ENCODE results near the gene IDI1.
"Not testable (repeated sequence)": the region's sequence is repeated elsewhere in the genome, so short reads cannot be mapped to it uniquely, and the experiment has no call there.

Gene IDI1

DNA sequence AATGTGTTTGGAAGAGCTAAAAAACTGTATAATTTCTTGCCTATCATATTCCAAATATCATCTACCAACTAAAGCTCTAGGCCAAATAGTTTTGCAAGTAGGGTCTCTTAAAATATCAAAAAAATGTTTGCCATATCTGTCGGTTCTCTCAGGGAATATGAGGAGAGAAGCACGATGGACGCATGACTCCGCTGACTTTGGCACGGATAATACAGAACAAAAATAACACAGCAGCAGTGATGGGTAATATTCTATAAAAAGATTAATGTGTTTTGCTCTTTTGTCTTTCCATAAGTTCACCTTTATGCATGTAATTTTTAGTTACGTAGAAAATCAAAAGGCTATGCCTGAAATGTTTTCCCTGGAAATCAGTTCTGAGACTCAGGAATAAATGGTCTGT is 22.3 kb downstream of the IDI1 start:
- DNase-seq: no peak

- DNase-seq: no peak
These were observed 23.2 kb downstream of the IDI1 start, which contains the start of gene IDI2 for GRCh38 chr10:1025683-1026082. Gene IDI2, minus strand, starts transcription at chr10:1025859. Its CDS starts 1,136 bp downstream, at chr10:1024723.

DNA sequence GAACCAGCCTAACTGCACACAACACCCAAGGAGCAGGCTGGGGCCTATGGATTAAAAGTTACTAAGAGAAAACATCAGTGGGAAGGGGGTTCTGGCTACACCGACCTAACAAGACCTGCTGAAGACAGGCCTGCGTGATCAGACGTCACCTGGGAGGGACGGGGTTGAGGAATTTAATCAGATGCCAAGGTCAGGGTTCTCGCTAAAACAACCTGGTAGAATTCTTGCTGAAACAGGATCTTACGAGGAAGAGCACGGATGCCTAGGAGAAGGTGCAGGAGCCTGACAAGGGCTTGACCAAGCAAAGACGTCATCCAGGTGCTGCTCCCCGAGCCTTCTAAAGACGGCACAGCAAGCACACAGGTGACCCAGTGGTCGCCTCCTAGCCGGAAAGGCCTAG is 24.8 kb downstream of the IDI1 start:
- DNase-seq: no peak

DNA sequence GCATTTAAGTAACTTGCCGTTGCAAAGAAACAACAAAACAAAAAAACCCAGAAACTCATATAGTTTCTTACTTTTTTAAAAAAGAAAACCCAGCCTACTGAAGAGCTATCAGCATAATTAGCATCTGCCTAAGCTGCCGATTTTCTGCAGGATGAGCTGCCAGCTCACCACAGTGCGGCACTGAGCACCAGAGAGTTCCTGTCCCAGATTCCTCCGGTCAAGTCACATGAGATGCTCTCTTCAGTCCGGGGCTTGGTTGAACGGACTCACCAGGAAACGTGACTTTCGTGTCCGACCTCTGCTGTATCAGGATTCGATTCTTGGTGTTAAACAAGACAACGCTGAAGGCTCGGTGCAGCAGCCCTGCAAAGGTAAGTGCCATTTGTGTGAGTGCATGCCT is 26.5 kb downstream of the IDI1 start:
- DNase-seq: no peak

- DNase-seq: no peak
These were observed 28.0 kb downstream of the IDI1 start for GRCh38 chr10:1020958-1021357.

DNA sequence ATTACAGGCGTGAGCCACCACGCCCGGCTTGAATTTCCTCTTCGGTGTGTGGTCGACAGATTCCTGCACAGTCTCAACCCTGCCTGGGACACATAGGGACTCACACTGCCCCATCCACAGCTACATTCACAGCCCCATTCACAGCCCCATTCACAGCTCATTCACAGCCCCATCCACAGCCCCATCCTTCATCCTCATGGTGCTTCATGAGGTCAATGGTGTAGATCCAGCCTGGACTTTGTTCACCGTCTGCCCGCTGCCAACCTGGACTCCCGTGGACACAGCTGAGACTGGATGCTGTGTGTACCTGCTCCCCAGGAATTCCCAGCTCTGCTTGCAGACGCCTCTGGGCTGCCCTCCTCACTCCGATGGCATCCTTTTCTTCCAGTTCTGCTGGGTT is 28.5 kb downstream of the IDI1 start:
- DNase-seq: no peak

- no peak for DNase-seq
These were observed 29.6 kb downstream of the IDI1 start for GRCh38 chr10:1019362-1019761.

DNA sequence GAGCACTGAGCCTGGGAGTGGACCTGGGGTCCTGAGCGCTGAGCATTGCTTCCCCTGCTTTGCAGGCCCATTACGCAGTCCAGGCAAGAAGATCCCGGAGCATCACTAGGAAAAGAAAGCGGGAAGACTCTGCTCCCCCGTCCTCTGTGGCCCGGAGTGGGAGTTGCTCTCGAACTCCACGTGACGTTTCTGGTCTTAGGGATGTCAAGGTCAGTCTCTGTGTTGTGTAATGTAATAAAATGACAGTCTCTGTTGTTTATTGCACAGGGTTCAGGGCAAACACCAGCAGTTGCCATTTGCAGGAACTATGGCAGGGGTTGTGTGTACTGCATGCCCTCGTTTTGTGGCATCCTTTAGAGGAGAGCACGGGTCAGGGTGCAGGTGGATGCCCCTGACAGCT is 33.2 kb downstream of the IDI1 start:
- no peak for DNase-seq

- DNase-seq: no peak
These were observed 37.2 kb downstream of the IDI1 start for GRCh38 chr10:1011696-1012095.

DNA sequence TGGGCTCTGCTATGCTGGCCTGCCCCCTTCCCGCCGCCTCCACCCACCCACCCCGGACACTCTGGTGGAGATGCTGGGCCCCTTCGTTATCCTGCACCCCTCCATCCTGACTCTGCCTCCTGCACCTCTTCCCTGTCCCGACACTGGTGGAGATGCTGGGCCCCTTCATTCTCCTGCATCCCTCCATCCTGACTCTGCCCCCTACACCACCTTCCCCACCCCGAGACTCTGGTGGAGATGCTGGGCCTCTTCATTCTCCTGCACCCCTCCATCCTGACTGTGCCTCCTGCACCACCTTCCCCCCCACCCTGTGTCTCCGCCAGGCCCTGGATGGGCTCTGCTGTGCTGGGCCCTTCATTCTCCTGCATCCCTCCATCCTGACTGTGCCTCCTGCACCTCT is 38.2 kb downstream of the IDI1 start:
- DNase-seq: no peak

- not testable (repeated sequence) for DNase-seq
These were observed 39.0 kb downstream of the IDI1 start for GRCh38 chr10:1009947-1010346.

GRCh38 chr10:1009071-1009494 is 39.8 kb downstream of the IDI1 start:
- no peak for DNase-seq

DNA sequence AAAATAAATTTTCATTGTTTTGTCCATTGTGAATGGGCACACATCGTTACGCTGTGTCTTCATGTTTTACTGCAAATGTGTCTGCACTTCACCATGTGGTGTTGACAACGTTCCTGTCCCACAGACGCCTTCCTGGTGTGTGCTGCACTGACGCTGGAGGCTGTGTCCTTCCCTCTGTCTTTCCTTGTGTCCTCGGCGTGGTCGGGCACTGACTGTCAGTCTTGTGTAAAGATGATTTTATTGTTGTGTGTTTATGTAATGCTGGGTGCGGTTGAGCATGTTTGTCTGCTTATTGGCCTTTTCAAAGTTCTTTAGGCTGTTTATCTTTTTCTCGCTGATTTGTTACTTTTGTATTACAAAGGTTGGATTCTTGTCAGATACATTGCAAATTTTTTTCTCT is 41.3 kb downstream of the IDI1 start:
- DNase-seq: no peak

DNA sequence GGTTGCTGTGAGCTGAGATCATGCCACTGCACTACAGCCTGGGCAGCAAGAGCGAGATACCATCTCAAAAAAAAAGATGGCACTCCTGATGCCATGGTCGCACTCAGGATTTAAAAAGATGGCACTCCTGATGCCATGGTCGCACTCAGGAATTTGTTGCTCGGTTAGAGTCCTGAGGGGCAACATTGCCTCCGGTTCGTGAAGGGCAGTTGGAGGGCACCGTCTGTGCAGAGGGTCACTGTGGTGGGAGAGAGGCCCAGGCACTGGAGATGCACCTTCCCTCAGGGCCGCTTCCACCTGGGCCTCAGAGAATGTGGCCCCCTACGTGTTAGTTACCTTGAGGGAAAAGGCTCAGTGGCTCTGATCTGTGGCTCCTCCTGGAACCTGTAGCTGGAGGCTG is 42.3 kb downstream of the IDI1 start:
- DNase-seq: no peak

DNA sequence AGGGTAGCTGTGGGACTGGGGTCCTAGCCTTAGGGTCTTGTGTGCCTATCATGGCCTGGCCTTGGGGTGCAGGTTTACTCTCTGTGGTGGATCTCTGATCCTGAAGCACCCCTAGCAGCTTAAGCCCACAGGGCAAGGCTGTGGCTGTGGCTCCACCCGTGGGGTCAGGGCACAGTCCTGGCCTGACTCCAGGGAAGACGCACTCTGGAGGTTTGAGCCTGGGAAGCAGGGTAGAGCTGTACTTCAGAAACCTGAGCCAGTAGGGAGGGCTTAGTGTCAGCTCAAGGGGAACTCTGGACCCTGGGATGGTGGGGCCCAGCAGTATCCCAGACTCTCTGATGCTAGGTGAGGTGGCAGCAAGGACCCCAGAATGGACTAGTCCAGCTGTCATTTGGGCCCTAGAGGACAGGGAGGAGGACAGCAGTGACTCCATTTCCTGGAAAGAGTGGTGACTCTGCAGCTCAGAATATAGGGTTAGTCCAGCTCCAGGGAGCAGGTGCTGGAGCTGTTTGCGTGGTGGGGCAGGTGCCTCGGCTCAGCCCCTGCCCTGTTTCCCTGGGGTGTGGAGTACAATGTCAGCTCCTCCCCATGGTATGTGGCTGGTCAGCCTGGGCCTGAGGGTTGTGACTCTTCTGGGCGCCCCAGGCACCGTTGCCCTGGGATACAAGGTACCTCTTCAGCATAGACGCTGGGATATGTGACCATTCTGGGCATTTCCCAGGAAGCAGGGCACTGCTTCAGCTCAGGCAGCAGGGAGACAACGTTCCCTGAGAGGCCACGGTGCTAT is 44.8 kb downstream of the IDI1 start:
- DNase-seq: no peak

DNA sequence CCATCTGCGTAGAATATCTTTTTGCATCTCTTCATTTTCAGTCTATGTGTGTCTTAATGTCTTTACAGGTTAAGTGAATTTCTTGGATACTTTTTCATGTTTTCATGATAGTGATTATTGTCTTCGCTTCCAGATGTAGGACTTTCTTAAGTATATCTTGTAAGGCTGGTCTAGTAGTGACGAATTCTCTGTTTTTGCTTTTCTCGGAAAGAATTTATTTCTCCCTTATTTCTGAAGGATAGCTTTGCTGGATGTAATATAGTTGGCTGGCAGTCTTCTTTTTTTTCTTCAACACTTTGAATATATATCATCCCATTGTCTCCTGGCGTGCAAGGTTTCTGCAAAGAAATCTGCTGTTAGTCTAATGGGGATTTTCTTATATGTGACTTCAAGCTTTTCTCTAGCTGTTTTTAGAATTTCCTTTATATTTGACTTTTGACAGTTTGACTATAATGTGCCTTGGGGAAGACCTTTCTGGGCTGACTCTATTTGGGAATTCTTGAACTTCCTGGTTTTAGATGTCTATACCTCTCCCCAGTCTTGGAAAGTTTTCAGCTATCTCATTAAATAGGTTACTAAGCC is 46.4 kb downstream of the IDI1 start:
- DNase-seq: no peak

DNA sequence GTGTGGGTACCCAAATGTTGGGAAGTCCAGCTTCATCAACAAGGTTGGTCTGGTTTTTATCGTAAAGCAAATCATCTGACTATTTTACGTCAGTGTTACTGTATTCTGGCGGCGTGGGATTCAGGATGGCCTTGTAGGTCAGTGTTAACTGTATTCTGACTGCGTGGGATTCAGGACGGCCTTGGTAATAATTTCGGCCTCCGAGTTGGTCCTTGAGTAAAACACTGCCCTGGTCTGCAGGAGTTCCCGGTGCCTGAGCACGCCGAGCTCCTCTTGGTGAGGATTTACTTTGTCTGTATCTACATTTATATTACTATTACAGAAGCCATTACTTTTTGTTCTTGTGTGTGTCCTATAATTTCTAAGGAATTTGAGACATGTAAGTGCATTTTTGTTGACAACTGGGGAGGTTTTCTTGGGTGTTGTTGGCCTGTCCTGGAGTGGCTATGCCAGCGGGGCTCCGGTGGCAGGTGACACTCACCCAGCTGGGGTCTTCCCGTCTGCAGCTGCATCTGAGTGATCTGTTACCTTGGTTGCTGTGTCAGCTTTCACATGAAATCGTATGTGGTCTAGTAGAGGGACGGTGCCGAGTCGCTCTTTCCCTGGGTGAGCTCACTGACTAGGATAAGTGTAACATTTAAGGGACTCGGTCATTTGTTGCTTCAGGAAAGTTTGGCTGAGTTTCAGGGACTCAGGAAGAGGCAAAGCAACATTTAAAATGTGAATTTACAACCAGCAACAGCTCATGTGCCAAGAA is 51.5 kb downstream of the IDI1 start:
- DNase-seq: no peak

DNA sequence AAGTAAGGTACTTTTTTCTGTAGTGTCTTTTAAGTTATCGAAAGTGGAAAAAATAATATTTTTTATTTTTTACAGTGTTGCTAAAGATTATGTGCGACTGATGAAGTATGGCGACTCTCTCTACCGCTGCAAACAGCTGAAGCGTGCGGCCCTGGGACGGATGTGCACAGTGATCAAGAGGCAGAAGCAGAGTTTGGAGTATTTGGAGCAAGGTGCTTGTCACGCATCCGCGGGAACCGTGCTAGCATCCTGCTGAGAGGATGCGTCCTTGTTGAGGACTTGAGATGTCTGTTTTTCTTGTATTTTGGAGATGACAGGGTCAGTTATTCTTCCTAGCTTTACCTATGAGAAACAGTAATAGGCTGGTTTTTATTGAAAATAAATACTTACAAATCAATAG is 52.9 kb downstream of the IDI1 start:
- DNase-seq: no peak

DNA sequence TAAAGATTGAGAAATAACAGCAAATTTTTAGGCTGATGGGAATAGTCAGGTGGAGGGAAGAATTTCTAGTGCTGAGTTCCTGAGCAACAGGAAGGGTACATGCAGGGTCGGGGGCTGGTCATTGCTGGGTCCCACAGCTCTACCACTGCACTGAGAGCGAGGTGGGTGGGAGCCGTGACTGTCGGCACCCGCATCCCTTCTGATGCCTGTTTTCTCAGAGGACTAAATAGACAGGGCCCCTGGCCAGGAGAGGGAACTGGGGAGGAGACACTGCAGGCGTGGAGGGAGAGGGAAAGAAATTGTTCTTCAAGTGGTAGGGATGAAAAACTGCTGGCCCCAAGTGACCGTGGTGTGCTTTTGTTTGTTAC is 53.4 kb downstream of the IDI1 start:
- DNase-seq: no peak

- no peak for DNase-seq
These were observed 53.9 kb downstream of the IDI1 start for GRCh38 chr10:994836-995558.

GRCh38 chr10:992871-993270 is 56.0 kb downstream of the IDI1 start:
- DNase-seq: peak; percentile 69

GRCh38 chr10:992467-992866 is 56.5 kb downstream of the IDI1 start:
- peak; percentile 68 for DNase-seq

GRCh38 chr10:990808-991207 is 58.1 kb downstream of the IDI1 start:
- no peak for DNase-seq

All from suppressor macrophage treated with lipopolysaccharide for 4 hours (primary cell).